GM20431 (cell line): ENCODE measurements around the gene CYSRT1.

Experiments
- in situ Hi-C: fragments of 300-500 bp; cut with MseI, MboI; formaldehyde crosslinking; loops from one replicate; pipeline ENCODE4 v1.15.0; 2020; ENCODE audit warnings: low sequenced_read_pairs; ENCODE audit not compliant: unreplicated experiment

The CYSRT1 gene

DNA sequence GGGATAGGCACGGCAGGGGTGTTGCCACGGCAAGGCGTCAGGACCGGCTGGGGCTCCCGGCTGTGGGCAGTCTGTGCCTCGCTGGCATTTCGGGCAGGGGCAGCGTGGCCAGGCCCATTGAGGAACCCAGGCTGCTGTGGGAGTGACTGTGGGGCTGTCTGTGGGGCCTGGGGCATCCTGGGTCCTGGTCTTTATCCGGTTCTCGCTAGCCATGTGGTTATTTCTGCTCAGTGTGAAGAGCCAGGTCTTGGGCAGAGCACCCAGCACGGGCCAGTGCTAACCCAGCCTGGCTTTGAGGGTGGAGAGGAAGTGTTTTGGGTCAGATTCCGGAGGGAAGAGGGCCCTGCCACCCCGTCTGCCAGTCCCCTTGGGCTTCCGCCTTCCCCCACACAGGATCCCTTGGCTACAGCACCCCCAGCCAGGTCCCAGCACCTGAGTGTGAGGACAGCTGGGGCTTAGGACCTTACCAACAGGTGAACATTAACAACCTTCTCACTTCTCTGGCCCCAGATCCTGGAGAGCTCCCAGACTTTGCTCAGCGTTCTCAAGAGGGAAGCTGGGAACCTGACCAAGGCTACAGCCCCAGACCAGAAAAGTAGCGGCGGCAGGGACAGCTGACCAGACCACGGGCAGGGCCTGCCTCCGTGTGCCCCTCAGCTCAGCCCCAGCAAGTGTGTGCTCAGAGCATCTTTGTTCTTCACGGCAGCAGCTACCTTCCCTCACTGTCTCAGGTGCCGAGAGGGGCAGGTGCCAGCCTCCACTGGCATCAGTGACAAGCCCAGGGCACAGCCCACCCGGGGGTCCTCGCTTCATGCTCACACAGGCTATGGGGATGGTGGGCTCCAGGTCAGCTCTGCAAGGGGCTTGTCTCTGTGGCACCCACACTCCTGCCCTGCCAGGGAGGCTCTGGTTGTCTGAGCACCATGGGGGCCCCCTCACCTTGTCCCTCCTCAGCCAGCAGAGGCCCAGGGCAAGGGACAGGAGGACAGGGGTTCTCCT lies 35.4 kb upstream of the CYSRT1 start:
- in situ Hi-C loops, result no loop called here

GRCh38 chr9:137190315-137190856 lies 34.6 kb upstream of the CYSRT1 start:
- in situ Hi-C loops, result no loop called here

DNA sequence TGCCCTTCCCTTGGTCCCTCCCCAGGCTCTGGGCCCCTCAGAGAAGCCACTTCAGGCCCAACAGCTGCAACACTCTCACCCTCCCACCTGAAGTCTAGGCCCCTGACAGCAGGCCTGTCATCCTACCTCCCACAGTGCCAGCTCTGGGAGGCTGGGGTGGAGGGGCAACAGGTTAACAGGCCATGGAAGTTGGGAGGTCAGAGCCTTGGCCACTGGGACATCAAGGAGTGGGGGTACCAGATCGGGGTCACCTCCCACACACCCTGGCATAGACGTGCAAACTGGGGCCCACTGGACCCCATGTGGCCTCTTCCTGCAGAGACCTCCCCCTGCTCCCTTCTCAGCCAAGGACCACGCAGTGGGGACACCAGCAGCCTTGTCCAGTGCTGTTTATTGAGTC lies 33.7 kb upstream of the CYSRT1 start:
- in situ Hi-C loops, result no loop called here

DNA sequence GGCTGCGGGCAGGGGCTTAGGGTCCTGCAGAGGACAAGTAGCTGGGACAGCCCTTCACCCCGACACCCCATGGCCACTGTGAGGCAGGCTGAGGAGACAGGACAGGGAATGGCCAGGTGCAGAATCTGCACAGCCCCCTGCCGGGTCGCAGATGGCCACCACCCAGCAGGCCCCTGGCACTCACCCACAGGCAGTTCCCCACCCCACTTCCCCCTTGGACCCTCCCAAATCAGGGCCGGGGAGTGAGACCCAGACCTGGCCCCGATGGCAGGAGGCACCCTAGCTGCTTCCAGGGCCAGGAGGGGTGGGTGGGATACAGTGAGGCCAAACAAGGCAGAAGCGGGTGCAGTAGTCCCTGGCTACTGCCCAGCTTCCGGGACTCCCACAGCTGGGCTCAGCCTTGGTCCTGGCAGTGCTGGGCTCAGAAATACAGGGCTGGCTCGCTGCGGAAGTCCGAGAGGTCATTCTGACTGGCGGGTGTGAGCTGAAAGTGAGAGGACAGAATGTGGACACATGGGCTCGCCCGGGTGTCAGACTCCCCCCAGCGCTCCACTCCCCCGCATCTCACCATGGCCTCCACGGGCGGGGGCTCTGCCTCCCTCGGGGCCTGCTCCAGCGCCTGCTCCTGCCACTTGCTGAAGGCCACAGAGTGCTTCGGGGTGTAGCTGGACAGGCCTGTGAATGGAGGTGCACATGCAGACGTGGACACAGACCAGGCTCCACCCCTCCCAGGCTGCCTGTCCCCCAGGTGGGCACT lies 33.1 kb upstream of the CYSRT1 start:
- in situ Hi-C loops, result no loop called here

DNA sequence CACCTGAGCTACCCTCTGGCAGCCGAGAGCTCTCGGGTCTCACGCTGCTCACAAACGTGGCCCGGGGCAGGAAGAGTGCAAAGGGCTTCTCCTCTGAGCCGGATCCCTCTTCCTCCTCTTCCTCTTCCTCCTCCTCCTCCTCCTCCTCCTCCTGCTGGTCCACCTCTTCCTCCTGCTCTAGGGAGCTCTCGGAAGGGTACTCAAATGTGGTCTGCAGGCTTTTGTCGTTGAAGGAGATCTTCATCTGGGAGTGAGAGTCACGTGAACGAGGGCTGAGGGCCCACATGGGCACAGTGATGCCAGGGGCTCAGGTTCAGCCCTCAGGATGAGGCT lies 32.6 kb upstream of the CYSRT1 start:
- in situ Hi-C loops, result no loop called here

DNA sequence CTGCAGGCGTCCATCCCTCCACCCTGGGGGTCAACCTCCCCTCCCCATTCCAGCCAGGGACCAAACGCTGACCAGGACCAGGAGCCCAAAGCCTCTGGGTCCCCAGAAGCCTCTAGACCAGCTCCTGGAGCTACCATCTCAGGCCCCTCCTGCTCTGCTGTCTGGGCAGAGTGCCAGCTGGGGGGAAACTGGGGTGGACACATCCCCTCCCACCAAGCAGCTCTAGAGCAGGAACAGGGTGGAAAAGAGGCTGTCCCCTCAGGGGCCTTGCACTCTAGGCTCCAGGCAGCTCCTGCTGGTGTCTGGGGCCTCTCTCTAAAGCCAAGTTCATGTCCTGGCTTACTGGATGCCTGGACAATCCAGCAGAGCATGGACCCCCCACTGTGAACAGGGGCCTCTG lies 32.1 kb upstream of the CYSRT1 start:
- in situ Hi-C loops, result no loop called here

GRCh38 chr9:137193771-137194170 lies 31.2 kb upstream of the CYSRT1 start:
- in situ Hi-C loops, result no loop called here

DNA sequence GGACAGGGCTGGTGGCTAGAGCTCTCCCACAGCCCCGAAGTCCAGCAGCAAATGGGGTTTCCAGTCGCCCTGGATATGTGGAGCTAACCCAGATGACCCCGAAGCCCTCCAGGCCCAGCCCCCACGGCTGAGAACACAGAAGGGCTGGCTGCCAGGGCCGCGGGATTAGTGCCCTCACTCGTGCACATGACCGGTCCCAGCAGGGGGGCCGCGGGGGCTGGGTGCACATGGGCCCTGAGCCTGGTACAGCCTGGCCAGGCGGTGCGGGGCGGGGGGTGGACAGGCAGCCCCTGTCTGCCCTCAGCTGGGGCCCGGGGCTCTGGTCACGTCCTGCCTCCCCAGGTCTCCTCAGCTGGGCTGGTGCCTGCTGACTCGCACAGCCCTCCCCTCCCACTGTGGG lies 30.6 kb upstream of the CYSRT1 start:
- in situ Hi-C loops, result no loop called here

GRCh38 chr9:137194909-137195308 lies 30.1 kb upstream of the CYSRT1 start:
- in situ Hi-C loops, result no loop called here

DNA sequence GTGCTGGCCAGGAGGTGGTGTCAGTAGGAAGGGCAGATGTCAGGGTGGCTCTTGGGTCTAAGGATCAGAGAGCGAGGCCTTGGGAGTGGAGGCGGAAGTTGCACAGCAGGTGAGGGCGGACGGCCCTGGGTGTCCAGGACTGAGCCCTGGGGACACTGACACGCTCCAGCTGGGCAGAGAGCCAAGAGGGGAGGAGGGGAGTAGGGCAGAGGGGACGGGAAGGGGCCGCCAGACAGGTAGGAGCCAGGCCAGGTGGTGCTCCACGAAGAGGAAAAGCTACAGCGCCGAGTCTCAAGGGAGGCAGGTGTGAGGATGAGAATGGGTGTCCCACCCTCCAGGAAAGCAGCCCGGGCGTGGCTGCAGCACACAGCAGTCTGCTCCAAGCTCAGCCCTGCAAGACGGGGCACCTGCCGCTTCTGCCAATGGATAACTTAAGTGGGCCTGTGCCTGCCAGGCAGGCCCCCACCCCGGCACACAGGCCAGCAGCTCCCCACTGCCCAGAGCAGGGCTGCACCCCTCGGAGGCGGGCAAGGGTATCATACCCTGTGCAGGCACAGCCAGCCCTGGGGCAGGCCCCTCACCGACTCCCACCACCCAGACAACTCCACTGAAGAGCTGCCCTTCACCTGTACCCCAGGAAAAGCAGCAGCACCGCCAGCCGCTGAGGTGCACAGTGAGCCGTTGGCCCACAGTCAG lies 29.3 kb upstream of the CYSRT1 start:
- in situ Hi-C loops, result no loop called here

GRCh38 chr9:137198051-137198901 lies 26.7 kb upstream of the CYSRT1 start:
- in situ Hi-C loops, result no loop called here

GRCh38 chr9:137198902-137199283 lies 26.1 kb upstream of the CYSRT1 start:
- in situ Hi-C loops, result no loop called here

DNA sequence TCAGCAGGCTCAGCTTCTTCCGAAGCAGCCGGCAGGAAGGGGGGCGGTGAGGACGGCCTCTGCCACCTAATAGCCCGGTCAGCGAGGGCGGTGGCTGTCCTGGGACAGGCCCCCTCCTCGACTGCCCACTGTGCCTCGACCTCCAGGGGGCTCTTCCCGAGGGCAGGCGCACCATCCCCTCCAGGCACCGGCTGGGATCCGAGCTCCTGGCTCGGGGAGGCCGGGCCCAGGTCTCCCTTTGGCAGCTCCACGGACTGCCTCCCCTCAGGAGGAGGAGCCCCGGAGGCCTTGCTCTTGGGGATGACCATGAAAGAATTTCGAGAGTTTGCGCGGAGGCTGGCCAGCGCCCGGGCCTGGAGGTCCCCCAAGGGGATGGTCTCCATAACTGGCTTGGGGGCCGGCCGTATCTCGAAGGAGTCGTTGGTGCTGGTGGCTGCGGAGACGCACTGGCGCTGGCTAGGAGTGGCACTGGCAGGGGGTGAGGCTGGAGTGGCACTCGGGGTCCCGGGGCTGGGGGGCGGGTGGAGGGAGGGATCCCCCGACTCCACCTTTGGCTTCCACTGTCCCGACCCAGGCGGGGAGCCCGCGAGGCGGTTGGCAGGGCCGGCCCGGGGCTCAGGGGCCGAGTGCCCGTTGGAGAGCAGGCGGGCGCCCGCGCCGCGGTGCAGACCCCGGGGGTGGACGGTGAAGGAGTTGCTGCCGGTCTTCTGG lies 25.4 kb upstream of the CYSRT1 start:
- in situ Hi-C loops, result no loop called here

GRCh38 chr9:137200311-137201204 lies 24.4 kb upstream of the CYSRT1 start, which contains the start of gene TPRN:
Gene TPRN (minus strand): TSS chr9:137200741. CDS start chr9:137200711, 30 bp downstream.
- in situ Hi-C loops, result no loop called here

GRCh38 chr9:137201205-137201868 lies 23.6 kb upstream of the CYSRT1 start:
- in situ Hi-C loops, result no loop called here

DNA sequence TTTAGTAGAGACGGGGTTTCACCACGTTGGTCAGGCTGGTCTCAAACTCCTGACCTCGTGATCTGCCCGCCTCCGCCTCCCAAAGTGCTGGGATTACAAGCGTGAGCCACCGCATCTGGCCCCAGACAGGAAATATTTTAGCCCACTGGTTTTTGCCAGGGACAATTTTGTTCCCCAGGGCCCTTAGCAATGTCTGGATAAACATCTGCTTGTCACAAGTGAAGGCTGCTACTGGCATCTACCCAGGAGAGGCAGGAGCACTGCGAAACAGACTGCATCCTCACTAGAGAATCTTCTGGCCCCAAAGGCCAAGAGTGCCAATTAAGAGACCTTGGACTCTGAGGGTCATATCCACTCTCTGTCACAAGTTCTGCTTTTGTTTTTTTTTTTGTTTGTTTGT lies 22.0 kb upstream of the CYSRT1 start:
- in situ Hi-C loops, result no loop called here

- in situ Hi-C loops, result no loop called here
These were observed 20.2 kb upstream of the CYSRT1 start for GRCh38 chr9:137204731-137205125.
